ENCODE results near the gene TMEM120A. TPM values are rescaled to one million over a fixed set of nuclear protein-coding genes. Genes with fewer than 3 reads are reported as not detected.

The TMEM120A gene
- total and polyA plus RNA-seq, 2 experiments from 2014 or later = 12.7 to 22.3 TPM

DNA sequence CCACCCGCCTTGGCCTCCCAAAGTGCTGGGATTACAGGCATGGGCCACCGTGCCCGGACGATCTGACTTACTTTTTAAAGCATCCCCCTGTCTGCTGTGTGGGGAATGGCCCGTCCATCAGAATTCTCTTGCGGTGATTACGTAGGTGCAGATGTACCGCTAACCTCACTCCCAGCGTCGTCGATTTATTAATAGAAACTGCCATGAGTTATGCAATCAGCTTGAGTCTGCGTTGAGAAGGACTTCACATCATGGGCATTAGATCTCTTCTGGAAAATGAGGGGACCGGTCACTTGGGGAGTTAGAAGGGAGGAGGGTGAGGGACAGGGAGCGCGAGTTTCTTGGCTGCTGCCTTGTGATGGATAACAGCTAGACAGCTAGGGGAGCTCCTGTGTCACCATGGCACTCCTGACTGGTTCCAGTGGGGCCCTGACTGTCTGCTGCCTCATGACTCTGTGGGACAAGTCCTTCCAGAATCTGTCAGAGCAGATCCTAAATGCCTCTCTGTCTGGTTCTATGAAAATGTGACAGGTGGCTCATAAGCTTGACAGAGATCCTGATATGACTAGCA is 44.2 kb downstream of the TMEM120A start:
- DNase-seq (ENCODE audit: low spot score) = no peak
- Mint-ChIP-seq H3K36me3 (ENCODE audit: low read depth) (peaks cover 19% of the 10 kb centered on the region), H3K9me3 (peaks cover 6% of the 10 kb centered on the region), H3K4me3 (no peak overlapping the region), H3K27ac (no peak overlapping the region), H3K4me1 (peaks cover 3% of the 10 kb centered on the region; the same call in 1 of the 3 replicates), H3K27me3 (ENCODE audit: insufficient read depth, low read depth, poor library complexity) (peaks cover 2% of the 10 kb centered on the region)
- no peak; the same call in 2 of the 3 replicates for ATAC-seq
- peaks cover 21% of the 10 kb centered on the region; the same call in 1 of the 2 replicates for H4K20me1 ChIP-seq (replicated peaks; ENCODE audit: insufficient read depth)
- H3K27me3 ChIP-seq (ENCODE audit: insufficient read depth) = no peaks in the 10 kb centered on the region
- H3K9me2 ChIP-seq (ENCODE audit: insufficient read depth) = no peaks in the 10 kb centered on the region
- TF ChIP-seq STAT1 (IDR thresholded peaks at IDR 0.05; ENCODE audit: unreplicated experiment) = no peak
- TF ChIP-seq EZH2 (IDR thresholded peaks at IDR 0.05; ENCODE audit: low read depth, unreplicated experiment) = no peak
- TF ChIP-seq, protein P1, sequence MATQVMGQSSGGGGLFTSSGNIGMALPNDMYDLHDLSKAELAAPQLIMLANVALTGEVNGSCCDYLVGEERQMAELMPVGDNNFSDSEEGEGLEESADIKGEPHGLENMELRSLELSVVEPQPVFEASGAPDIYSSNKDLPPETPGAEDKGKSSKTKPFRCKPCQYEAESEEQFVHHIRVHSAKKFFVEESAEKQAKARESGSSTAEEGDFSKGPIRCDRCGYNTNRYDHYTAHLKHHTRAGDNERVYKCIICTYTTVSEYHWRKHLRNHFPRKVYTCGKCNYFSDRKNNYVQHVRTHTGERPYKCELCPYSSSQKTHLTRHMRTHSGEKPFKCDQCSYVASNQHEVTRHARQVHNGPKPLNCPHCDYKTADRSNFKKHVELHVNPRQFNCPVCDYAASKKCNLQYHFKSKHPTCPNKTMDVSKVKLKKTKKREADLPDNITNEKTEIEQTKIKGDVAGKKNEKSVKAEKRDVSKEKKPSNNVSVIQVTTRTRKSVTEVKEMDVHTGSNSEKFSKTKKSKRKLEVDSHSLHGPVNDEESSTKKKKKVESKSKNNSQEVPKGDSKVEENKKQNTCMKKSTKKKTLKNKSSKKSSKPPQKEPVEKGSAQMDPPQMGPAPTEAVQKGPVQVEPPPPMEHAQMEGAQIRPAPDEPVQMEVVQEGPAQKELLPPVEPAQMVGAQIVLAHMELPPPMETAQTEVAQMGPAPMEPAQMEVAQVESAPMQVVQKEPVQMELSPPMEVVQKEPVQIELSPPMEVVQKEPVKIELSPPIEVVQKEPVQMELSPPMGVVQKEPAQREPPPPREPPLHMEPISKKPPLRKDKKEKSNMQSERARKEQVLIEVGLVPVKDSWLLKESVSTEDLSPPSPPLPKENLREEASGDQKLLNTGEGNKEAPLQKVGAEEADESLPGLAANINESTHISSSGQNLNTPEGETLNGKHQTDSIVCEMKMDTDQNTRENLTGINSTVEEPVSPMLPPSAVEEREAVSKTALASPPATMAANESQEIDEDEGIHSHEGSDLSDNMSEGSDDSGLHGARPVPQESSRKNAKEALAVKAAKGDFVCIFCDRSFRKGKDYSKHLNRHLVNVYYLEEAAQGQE (IDR thresholded peaks at IDR 0.05; ENCODE audit: unreplicated experiment) = no peak
- TF ChIP-seq, protein P2, sequence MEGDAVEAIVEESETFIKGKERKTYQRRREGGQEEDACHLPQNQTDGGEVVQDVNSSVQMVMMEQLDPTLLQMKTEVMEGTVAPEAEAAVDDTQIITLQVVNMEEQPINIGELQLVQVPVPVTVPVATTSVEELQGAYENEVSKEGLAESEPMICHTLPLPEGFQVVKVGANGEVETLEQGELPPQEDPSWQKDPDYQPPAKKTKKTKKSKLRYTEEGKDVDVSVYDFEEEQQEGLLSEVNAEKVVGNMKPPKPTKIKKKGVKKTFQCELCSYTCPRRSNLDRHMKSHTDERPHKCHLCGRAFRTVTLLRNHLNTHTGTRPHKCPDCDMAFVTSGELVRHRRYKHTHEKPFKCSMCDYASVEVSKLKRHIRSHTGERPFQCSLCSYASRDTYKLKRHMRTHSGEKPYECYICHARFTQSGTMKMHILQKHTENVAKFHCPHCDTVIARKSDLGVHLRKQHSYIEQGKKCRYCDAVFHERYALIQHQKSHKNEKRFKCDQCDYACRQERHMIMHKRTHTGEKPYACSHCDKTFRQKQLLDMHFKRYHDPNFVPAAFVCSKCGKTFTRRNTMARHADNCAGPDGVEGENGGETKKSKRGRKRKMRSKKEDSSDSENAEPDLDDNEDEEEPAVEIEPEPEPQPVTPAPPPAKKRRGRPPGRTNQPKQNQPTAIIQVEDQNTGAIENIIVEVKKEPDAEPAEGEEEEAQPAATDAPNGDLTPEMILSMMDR (conservative IDR thresholded peaks at IDR 0.05; ENCODE audit: low read depth in 2 of 2) = no peak
- TF ChIP-seq ZNF331 (CRISPR knock-in tag; IDR thresholded peaks at IDR 0.05; ENCODE audit: low read depth) = no peak
- no peak for TF ChIP-seq CREB1 (CRISPR knock-in tag; IDR thresholded peaks at IDR 0.05; ENCODE audit: low read depth)
- TF ChIP-seq ZNF114 (CRISPR knock-in tag; IDR thresholded peaks at IDR 0.05) = no peak
- TF ChIP-seq, protein P3, sequence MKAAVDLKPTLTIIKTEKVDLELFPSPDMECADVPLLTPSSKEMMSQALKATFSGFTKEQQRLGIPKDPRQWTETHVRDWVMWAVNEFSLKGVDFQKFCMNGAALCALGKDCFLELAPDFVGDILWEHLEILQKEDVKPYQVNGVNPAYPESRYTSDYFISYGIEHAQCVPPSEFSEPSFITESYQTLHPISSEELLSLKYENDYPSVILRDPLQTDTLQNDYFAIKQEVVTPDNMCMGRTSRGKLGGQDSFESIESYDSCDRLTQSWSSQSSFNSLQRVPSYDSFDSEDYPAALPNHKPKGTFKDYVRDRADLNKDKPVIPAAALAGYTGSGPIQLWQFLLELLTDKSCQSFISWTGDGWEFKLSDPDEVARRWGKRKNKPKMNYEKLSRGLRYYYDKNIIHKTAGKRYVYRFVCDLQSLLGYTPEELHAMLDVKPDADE (IDR thresholded peaks at IDR 0.05) = no peak
- no peak for TF ChIP-seq JUNB (IDR thresholded peaks at IDR 0.05; ENCODE audit: unreplicated experiment)
- no peak for TF ChIP-seq POLR2AphosphoS5 (IDR thresholded peaks at IDR 0.05; ENCODE audit: low read depth)
- TF ChIP-seq, protein P4, sequence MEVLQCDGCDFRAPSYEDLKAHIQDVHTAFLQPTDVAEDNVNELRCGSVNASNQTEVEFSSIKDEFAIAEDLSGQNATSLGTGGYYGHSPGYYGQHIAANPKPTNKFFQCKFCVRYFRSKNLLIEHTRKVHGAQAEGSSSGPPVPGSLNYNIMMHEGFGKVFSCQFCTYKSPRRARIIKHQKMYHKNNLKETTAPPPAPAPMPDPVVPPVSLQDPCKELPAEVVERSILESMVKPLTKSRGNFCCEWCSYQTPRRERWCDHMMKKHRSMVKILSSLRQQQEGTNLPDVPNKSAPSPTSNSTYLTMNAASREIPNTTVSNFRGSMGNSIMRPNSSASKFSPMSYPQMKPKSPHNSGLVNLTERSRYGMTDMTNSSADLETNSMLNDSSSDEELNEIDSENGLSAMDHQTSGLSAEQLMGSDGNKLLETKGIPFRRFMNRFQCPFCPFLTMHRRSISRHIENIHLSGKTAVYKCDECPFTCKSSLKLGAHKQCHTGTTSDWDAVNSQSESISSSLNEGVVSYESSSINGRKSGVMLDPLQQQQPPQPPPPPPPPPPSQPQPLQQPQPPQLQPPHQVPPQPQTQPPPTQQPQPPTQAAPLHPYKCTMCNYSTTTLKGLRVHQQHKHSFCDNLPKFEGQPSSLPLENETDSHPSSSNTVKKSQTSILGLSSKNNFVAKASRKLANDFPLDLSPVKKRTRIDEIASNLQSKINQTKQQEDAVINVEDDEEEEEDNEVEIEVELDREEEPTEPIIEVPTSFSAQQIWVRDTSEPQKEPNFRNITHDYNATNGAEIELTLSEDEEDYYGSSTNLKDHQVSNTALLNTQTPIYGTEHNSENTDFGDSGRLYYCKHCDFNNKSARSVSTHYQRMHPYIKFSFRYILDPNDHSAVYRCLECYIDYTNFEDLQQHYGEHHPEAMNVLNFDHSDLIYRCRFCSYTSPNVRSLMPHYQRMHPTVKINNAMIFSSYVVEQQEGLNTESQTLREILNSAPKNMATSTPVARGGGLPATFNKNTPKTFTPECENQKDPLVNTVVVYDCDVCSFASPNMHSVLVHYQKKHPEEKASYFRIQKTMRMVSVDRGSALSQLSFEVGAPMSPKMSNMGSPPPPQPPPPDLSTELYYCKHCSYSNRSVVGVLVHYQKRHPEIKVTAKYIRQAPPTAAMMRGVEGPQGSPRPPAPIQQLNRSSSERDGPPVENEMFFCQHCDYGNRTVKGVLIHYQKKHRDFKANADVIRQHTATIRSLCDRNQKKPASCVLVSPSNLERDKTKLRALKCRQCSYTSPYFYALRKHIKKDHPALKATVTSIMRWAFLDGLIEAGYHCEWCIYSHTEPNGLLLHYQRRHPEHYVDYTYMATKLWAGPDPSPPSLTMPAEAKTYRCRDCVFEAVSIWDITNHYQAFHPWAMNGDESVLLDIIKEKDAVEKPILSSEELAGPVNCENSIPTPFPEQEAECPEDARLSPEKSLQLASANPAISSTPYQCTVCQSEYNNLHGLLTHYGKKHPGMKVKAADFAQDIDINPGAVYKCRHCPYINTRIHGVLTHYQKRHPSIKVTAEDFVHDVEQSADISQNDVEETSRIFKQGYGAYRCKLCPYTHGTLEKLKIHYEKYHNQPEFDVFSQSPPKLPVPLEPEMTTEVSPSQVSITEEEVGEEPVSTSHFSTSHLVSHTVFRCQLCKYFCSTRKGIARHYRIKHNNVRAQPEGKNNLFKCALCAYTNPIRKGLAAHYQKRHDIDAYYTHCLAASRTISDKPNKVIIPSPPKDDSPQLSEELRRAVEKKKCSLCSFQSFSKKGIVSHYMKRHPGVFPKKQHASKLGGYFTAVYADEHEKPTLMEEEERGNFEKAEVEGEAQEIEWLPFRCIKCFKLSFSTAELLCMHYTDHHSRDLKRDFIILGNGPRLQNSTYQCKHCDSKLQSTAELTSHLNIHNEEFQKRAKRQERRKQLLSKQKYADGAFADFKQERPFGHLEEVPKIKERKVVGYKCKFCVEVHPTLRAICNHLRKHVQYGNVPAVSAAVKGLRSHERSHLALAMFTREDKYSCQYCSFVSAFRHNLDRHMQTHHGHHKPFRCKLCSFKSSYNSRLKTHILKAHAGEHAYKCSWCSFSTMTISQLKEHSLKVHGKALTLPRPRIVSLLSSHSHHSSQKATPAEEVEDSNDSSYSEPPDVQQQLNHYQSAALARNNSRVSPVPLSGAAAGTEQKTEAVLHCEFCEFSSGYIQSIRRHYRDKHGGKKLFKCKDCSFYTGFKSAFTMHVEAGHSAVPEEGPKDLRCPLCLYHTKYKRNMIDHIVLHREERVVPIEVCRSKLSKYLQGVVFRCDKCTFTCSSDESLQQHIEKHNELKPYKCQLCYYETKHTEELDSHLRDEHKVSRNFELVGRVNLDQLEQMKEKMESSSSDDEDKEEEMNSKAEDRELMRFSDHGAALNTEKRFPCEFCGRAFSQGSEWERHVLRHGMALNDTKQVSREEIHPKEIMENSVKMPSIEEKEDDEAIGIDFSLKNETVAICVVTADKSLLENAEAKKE (CRISPR knock-in tag; IDR thresholded peaks at IDR 0.05) = no peak
- TF ChIP-seq NANOG (IDR thresholded peaks at IDR 0.05; ENCODE audit: borderline replicate concordance) = no peak
- no peak for TF ChIP-seq EZH2phosphoT487 (IDR thresholded peaks at IDR 0.05; ENCODE audit: unreplicated experiment)
- H3K4me3 ChIP-seq = no peak overlapping the region
- no peaks in the 10 kb centered on the region for H3K4me1 ChIP-seq (ENCODE audit: insufficient read depth)
- peaks cover 57% of the 10 kb centered on the region for H3K79me2 ChIP-seq (replicated peaks; ENCODE audit: insufficient read depth)
- no peak overlapping the region for H2AFZ ChIP-seq
- no peak overlapping the region for H3K4me2 ChIP-seq
- H3K27ac ChIP-seq (ENCODE audit: low read depth) = no peak overlapping the region
- H3F3A ChIP-seq (replicated peaks; ENCODE audit: low read depth) = no peaks in the 10 kb centered on the region
- H3K36me3 ChIP-seq (ENCODE audit: insufficient read depth) = peaks cover 4% of the 10 kb centered on the region; the same call in 1 of the 2 replicates

Measured in GM23338 (cell line).